Fibroblast of mammary gland (primary cell): ENCODE measurements around the gene DNAH1.
"Not testable (repeated sequence)": the region's sequence is repeated elsewhere in the genome, so short reads cannot be mapped to it uniquely, and the experiment has no call there.

Source experiments
- DNase-seq: peaks from one replicate; pipeline ENCODE4 v3.0.0-alpha.2; 2010; ENCODE audit warnings: low read depth
- H3K4me3 ChIP-seq: 2 replicates; pipeline ENCODE4 v1.5.1; 2011; ENCODE audit warnings: low read depth, mild to moderate bottlenecking, low read length, moderate library complexity; ENCODE audit not compliant: control insufficient read depth
- CTCF ChIP-seq: conservative IDR thresholded peaks from 2 replicates; pipeline ENCODE4 v1.5.1; 2011; ENCODE audit warnings: low read depth, low read length, inconsistent platforms; ENCODE audit not compliant: control insufficient read depth, insufficient read depth

The DNAH1 gene

GRCh38 chr3:52283306-52283705, 32.8 kb upstream of the DNAH1 start:
- TF ChIP-seq CTCF = no peak
- no peak for DNase-seq
- H3K4me3 ChIP-seq = no peak overlapping the region

- DNase-seq, H3K4me3 ChIP-seq: not testable (repeated sequence)
Measured at GRCh38 chr3:52284051-52284450, 32.1 kb upstream of the DNAH1 start.

GRCh38 chr3:52286777-52287110, 29.4 kb upstream of the DNAH1 start:
- DNase-seq = peak; percentile 72
- TF ChIP-seq CTCF = no peak
- H3K4me3 ChIP-seq = peak overlapping the region; percentile 93

GRCh38 chr3:52288674-52289073, 27.4 kb upstream of the DNAH1 start:
- peak overlapping the region; percentile 93 for H3K4me3 ChIP-seq
- no peak for DNase-seq
- TF ChIP-seq CTCF = no peak

- H3K4me3 ChIP-seq = no peak overlapping the region
- no peak for DNase-seq
- no peak for TF ChIP-seq CTCF
Measured at GRCh38 chr3:52289338-52289746, 26.8 kb upstream of the DNAH1 start.

GRCh38 chr3:52289747-52290595, 26.1 kb upstream of the DNAH1 start:
- no peak for TF ChIP-seq CTCF
- DNase-seq = no peak
- H3K4me3 ChIP-seq = no peak overlapping the region

GRCh38 chr3:52290596-52291507, 25.3 kb upstream of the DNAH1 start:
- H3K4me3 ChIP-seq = no peak overlapping the region
- TF ChIP-seq CTCF = no peak
- no peak for DNase-seq
